Muscle of arm (tissue), 12 donors: ENCODE results near the gene ACAP2. TPM values are rescaled to one million over a fixed set of nuclear protein-coding genes. Genes with fewer than 3 reads are reported as not detected.

Source experiments
- polyA plus RNA-seq, 12 donors: library from polyadenylated mRNA; unstranded; fragments of 120-200 nt; gene quantifications; one replicate each; pipeline ENCODE4 v1.2.1, GENCODE V29; 2013; ENCODE audit not compliant: insufficient read length in 12 of 12

Gene ACAP2
- polyA plus RNA-seq, 12 donors = 16.4 to 39.8 (median 24.7) TPM; not detected in 1

Other genes starting within 250 kb of the ACAP2 start
- 10 to 100 TPM in 11 of 12 donors, not detected in 1; 11.5 to 29.4 (median 22.3) TPM for gene XXYLT1, start 171.9 kb downstream of the ACAP2 start, polyA plus RNA-seq
- gene PPP1R2, start 100.3 kb upstream of the ACAP2 start, polyA plus RNA-seq = 10 to 100 TPM in 11 of 12 donors, not detected in 1; 33.3 to 69.2 (median 44.5) TPM
- 10 to 100 TPM in 11 of 12 donors, not detected in 1; 21.3 to 57.9 (median 38.5) TPM for gene APOD, start 140.9 kb upstream of the ACAP2 start, polyA plus RNA-seq